Measurements from ENCODE around the gene CADPS2.
A peak's percentile ranks its signal among the peaks of the same experiment; 100 is the strongest.
"Not testable (repeated sequence)": the region's sequence is repeated elsewhere in the genome, so short reads cannot be mapped to it uniquely, and the experiment has no call there.

Gene CADPS2

DNA sequence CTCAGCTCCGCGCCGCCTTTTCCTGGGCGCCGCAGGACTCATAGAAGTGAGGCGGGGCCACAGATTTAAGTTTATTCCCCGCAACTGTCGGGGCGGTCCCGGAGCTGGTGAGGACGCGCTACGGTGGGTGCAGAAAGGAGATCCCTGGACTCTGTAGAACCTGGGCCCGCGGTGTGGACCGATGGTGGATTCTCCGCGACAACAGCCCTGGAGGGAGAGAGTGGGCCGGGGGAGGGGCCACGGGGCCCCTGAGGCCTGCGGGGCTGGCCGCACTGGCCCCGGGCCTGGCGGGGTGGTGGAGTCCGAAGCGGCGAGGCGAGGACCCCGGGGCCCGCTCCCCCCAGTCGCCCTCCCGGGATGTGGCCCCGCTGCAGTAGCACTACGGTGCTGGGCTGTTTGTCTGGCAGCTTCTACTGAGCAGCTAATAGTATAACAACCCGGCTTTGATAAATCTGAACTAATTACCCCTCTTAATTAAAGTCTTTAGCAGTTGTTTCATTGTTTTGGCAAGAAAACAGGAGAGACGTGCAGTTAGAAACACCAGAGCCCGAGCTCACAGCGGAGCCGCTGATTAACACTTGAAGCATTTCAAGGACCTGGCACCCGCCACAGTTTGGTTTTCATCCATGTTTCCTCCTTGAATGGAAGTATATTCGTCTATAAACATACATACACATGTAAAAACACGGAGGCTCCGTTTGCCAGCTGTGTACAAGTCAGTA, 585.9 kb downstream of the CADPS2 start:
- H3K4me3 ChIP-seq (ENCODE audit: low read depth, low read length) = peak overlapping the region; percentile 66
- no peaks in the 10 kb centered on the region for H3K9me3 ChIP-seq (ENCODE audit: control insufficient read depth, insufficient read depth, low read length)
- H3K4me1 ChIP-seq (ENCODE audit: control insufficient read depth, insufficient read depth, low read length) = peaks cover 3% of the 10 kb centered on the region
- peak overlapping the region; percentile 0 for H3K9ac ChIP-seq (ENCODE audit: low read depth, low read length)
- peaks cover 86% of the 10 kb centered on the region for H3K27me3 ChIP-seq (ENCODE audit: control insufficient read depth, insufficient read depth, low read length)
- H3K36me3 ChIP-seq (ENCODE audit: control insufficient read depth, insufficient read depth, low read length) = no peaks in the 10 kb centered on the region

- H3K9me3 ChIP-seq (ENCODE audit: control insufficient read depth, insufficient read depth, low read length) = no peaks in the 10 kb centered on the region
- peak overlapping the region; percentile 0 for H3K9ac ChIP-seq (ENCODE audit: low read depth, low read length)
- H3K27me3 ChIP-seq (ENCODE audit: control insufficient read depth, insufficient read depth, low read length) = peaks cover 79% of the 10 kb centered on the region
- H3K4me1 ChIP-seq (ENCODE audit: control insufficient read depth, insufficient read depth, low read length) = peaks cover 3% of the 10 kb centered on the region
- H3K36me3 ChIP-seq (ENCODE audit: control insufficient read depth, insufficient read depth, low read length) = no peaks in the 10 kb centered on the region
- H3K4me3 ChIP-seq (ENCODE audit: low read depth, low read length) = peak overlapping the region; percentile 66
Observed at GRCh38 chr7:122299624-122300210, 586.5 kb downstream of the CADPS2 start.

DNA sequence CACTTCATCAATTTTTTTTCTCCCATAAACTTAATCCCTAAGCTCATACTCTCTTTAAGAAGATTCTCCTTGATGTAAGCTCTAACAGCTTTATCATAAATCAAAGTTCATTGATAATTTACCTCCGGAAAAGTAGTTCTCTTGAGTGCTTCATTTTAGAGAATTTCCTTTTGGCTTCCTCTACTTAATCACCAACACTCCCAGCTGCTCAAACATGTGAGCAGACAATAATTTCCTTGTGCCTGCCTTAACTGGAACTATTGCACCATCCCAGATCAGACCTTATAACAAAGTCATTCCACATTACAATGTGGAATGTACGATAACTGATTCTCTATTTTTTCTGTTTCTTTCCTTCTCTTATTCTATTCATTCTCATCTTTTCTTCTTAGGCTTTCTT, 587.6 kb downstream of the CADPS2 start:
- Histone ChIP-seq H3K36me3 (ENCODE audit: control insufficient read depth, insufficient read depth, low read length) (no peaks in the 10 kb centered on the region), H3K4me3 (ENCODE audit: low read depth, low read length) (no peak overlapping the region), H3K27me3 (ENCODE audit: control insufficient read depth, insufficient read depth, low read length) (peaks cover 68% of the 10 kb centered on the region)

GRCh38 chr7:122298131-122298530, 588.1 kb downstream of the CADPS2 start:
- no peak overlapping the region for H3K9ac ChIP-seq (ENCODE audit: low read depth, low read length)
- no peak overlapping the region for H3K4me3 ChIP-seq (ENCODE audit: low read depth, low read length)
- peaks cover 64% of the 10 kb centered on the region for H3K27me3 ChIP-seq (ENCODE audit: control insufficient read depth, insufficient read depth, low read length)
- H3K36me3 ChIP-seq (ENCODE audit: control insufficient read depth, insufficient read depth, low read length) = no peaks in the 10 kb centered on the region
- peaks cover 3% of the 10 kb centered on the region for H3K4me1 ChIP-seq (ENCODE audit: control insufficient read depth, insufficient read depth, low read length)
- no peaks in the 10 kb centered on the region for H3K9me3 ChIP-seq (ENCODE audit: control insufficient read depth, insufficient read depth, low read length)

More for the DNA sequence above, 587.6 kb downstream of the CADPS2 start:
- Histone ChIP-seq H3K9ac (ENCODE audit: low read depth, low read length) (no peak overlapping the region), H3K4me1 (ENCODE audit: control insufficient read depth, insufficient read depth, low read length) (peaks cover 3% of the 10 kb centered on the region), H3K9me3 (ENCODE audit: control insufficient read depth, insufficient read depth, low read length) (no peaks in the 10 kb centered on the region)

DNA sequence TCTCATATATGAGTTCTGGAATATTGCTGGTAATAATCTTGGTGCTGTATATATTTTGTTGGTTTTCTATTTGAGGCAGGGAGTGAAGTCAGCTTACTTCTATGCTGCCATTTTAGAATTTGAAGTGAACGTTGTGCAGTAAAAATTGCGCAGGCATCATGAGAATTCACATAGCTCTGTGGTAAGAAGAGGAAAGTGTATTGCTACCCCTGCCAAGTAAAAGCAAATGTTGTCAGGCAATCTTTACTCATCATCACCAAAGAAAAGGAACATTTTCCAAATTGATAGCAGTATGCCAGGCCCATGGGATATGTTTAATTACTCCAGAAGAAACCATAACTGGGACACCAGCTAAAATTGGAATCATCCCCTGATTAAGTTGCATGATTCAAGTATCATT, 595.1 kb downstream of the CADPS2 start:
- no peaks in the 10 kb centered on the region for H3K9me3 ChIP-seq (ENCODE audit: control insufficient read depth, insufficient read depth, low read length)
- H3K4me1 ChIP-seq (ENCODE audit: control insufficient read depth, insufficient read depth, low read length) = no peaks in the 10 kb centered on the region
- H3K4me3 ChIP-seq (ENCODE audit: low read depth, low read length) = no peak overlapping the region
- no peaks in the 10 kb centered on the region for H3K36me3 ChIP-seq (ENCODE audit: control insufficient read depth, insufficient read depth, low read length)
- H3K9ac ChIP-seq (ENCODE audit: low read depth, low read length) = no peak overlapping the region
- peaks cover 2% of the 10 kb centered on the region for H3K27me3 ChIP-seq (ENCODE audit: control insufficient read depth, insufficient read depth, low read length)

DNA sequence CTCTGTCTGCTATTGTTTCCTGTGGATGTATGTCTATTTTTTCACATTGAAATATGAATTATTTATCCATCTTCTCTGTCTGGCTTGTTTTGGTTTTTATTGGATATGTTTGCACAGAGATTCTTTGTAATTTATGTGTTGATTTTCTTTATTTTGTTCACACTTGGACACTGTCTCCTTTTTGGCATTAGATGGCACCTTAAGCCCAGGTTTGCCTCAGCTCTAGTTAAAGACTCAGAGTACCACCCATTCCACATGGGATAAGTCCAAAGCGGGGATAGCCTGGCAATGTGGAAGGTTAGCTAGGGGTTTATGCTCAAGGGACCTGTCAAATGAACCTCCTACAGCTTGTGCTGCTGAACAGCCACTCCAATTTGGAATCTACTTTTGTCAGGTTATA, 595.8 kb downstream of the CADPS2 start:
- Histone ChIP-seq H3K4me1 (ENCODE audit: control insufficient read depth, insufficient read depth, low read length) (no peaks in the 10 kb centered on the region), H3K36me3 (ENCODE audit: control insufficient read depth, insufficient read depth, low read length) (no peaks in the 10 kb centered on the region), H3K9ac (ENCODE audit: low read depth, low read length) (no peak overlapping the region), H3K4me3 (ENCODE audit: low read depth, low read length) (no peak overlapping the region), H3K27me3 (ENCODE audit: control insufficient read depth, insufficient read depth, low read length) (no peaks in the 10 kb centered on the region), H3K9me3 (ENCODE audit: control insufficient read depth, insufficient read depth, low read length) (no peaks in the 10 kb centered on the region)

- Histone ChIP-seq H3K4me3 (ENCODE audit: low read depth, low read length) (no peak overlapping the region), H3K9me3 (ENCODE audit: control insufficient read depth, insufficient read depth, low read length) (no peaks in the 10 kb centered on the region), H3K27me3 (ENCODE audit: control insufficient read depth, insufficient read depth, low read length) (no peaks in the 10 kb centered on the region), H3K36me3 (ENCODE audit: control insufficient read depth, insufficient read depth, low read length) (no peaks in the 10 kb centered on the region), H3K4me1 (ENCODE audit: control insufficient read depth, insufficient read depth, low read length) (no peaks in the 10 kb centered on the region), H3K9ac (ENCODE audit: low read depth, low read length) (no peak overlapping the region)
Observed at GRCh38 chr7:122289426-122289825, 596.8 kb downstream of the CADPS2 start.

DNA sequence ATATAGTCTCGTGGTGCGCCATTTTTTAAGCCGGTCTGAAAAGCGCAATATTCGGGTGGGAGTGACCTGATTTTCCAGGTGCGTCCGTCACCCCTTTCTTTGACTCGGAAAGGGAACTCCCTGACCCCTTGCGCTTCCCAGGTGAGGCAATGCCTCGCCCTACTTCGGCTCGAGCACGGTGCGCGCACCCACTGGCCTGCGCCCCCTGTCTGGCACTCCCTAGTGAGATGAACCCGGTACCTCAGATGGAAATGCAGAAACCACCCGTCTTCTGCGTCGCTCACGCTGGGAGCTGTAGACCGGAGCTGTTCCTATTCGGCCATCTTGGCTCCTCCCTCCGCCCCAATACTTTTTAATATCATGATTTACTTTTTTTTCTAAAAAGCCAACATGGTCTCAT, 601.7 kb downstream of the CADPS2 start:
- H3K36me3 ChIP-seq (ENCODE audit: control insufficient read depth, insufficient read depth, low read length); H3K4me1 ChIP-seq (ENCODE audit: control insufficient read depth, insufficient read depth, low read length); H3K9me3 ChIP-seq (ENCODE audit: control insufficient read depth, insufficient read depth, low read length); H3K27me3 ChIP-seq (ENCODE audit: control insufficient read depth, insufficient read depth, low read length): not testable (repeated sequence)
- H3K4me3 ChIP-seq (ENCODE audit: low read depth, low read length) = peak overlapping the region; percentile 41
- peak overlapping the region; percentile 37 for H3K9ac ChIP-seq (ENCODE audit: low read depth, low read length)

DNA sequence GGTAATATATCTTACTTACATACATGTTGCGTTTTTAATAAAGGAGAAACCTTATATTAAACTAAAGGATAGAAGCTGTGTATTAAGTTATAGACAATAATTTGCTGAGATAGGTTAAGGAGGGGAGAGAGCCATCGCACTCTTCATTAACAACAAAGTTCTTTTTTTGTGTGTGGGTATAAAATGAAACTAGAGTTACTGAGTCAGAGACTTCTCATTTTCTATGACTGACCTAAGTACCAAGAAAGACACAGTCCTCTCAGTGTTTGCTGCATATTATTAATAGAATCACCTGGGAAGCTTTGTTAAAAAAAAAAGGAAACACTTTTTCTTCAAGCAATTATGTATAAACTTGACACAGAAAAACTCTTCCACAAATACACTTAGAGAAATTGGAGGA, 613.1 kb downstream of the CADPS2 start:
- no peaks in the 10 kb centered on the region for H3K9me3 ChIP-seq (ENCODE audit: control insufficient read depth, insufficient read depth, low read length)
- no peak overlapping the region for H3K9ac ChIP-seq (ENCODE audit: low read depth, low read length)
- H3K4me3 ChIP-seq (ENCODE audit: low read depth, low read length) = no peak overlapping the region
- H3K27me3 ChIP-seq (ENCODE audit: control insufficient read depth, insufficient read depth, low read length) = no peaks in the 10 kb centered on the region
- H3K4me1 ChIP-seq (ENCODE audit: control insufficient read depth, insufficient read depth, low read length) = peaks cover 4% of the 10 kb centered on the region
- H3K36me3 ChIP-seq (ENCODE audit: control insufficient read depth, insufficient read depth, low read length) = no peaks in the 10 kb centered on the region

DNA sequence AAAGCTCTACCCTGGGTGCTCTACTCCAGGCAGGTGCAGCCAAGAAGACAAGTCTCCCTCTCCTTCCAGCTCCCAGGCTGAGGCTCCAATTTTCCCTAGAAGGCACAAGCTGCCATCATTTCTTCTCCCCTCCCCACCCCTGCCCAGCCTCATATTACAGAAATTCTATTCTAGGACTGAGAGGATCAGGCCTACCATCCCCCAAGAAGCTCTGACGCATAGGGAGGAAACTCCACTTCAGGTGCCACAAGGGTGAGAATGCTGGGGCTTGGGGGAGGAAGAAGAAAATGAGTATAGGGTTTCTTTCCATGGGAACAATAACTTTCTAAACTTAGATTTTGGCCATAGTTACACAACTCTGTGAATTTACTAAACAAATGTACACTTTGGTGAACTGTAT, 617.0 kb downstream of the CADPS2 start:
- H3K9ac ChIP-seq (ENCODE audit: low read depth, low read length) = no peak overlapping the region
- peaks cover 4% of the 10 kb centered on the region for H3K4me1 ChIP-seq (ENCODE audit: control insufficient read depth, insufficient read depth, low read length)
- no peaks in the 10 kb centered on the region for H3K9me3 ChIP-seq (ENCODE audit: control insufficient read depth, insufficient read depth, low read length)
- H3K27me3 ChIP-seq (ENCODE audit: control insufficient read depth, insufficient read depth, low read length) = no peaks in the 10 kb centered on the region
- H3K36me3 ChIP-seq (ENCODE audit: control insufficient read depth, insufficient read depth, low read length) = no peaks in the 10 kb centered on the region
- H3K4me3 ChIP-seq (ENCODE audit: low read depth, low read length) = no peak overlapping the region
